H1 (cell line): Measurements from ENCODE around the gene SIK2. TPM values are rescaled to one million over a fixed set of nuclear protein-coding genes. Genes with fewer than 3 reads are reported as not detected.

Experiments used
- CTCF ChIA-PET: fragments of 300-600 bp; sonication (Branson Sonifier 250); formaldehyde crosslinking; loops from one replicate; lab custom pipeline; 2021; ENCODE audit not compliant: partially characterized antibody; lab: Charles Lee
- POLR2A ChIA-PET: fragments of 300-600 bp; sonication (Branson Sonifier 250); formaldehyde crosslinking; loops from one replicate; lab custom pipeline; 2021; ENCODE audit warnings: inconsistent platforms; ENCODE audit not compliant: partially characterized antibody; lab: Charles Lee
- DNase-seq, 2 experiments: peaks; one replicate each; pipeline versions ENCODE4 v3.0.0 to v3.0.0-alpha.2; 2010 to 2022; ENCODE audit warnings: low spot score in 2 of 2, low read depth in 1 of 2, mixed read lengths in 1 of 2
- FAIRE-seq: peaks from 2 replicates; lab custom pipeline; 2011; peaks lifted over from hg19 to GRCh38; lab: Jason Lieb, UNC
- H2AFZ ChIP-seq: 2 replicates; pipeline ENCODE4 v1.8.1; 2012; ENCODE audit warnings: low read length, inconsistent platforms
- H2AK5ac ChIP-seq: 2 replicates; pipeline ENCODE4 v1.6.1; 2013; ENCODE audit warnings: low read depth, low read length
- H2BK120ac ChIP-seq: replicated peaks from 2 replicates; pipeline ENCODE3; 2013; ENCODE audit warnings: low read depth, low read length, inconsistent platforms
- H2BK12ac ChIP-seq: 2 replicates; pipeline ENCODE4 v1.6.1; 2013; ENCODE audit warnings: low read depth, low read length
- H2BK15ac ChIP-seq: 2 replicates; pipeline ENCODE4 v1.6.1; 2013; ENCODE audit warnings: low read length
- H2BK20ac ChIP-seq: 2 replicates; pipeline ENCODE4 v1.6.1; 2013; ENCODE audit warnings: low read length
- H2BK5ac ChIP-seq: 2 replicates; pipeline ENCODE4 v1.6.1; 2013; ENCODE audit warnings: low read depth, low read length
- H3K14ac ChIP-seq: 2 replicates; pipeline ENCODE4 v1.6.1; 2013; ENCODE audit warnings: inconsistent platforms; ENCODE audit not compliant: insufficient read length
- H3K18ac ChIP-seq: 2 replicates; pipeline ENCODE4 v1.6.1; 2013; ENCODE audit warnings: low read length; ENCODE audit errors: extremely low read depth
- H3K23ac ChIP-seq: 2 replicates; pipeline ENCODE4 v1.6.1; 2013; ENCODE audit warnings: inconsistent platforms; ENCODE audit not compliant: insufficient read length
- H3K23me2 ChIP-seq: 2 replicates; pipeline ENCODE4 v1.6.1; 2013; ENCODE audit warnings: low read depth, low read length
- H3K27ac ChIP-seq: 2 replicates; pipeline ENCODE4 v1.6.1; 2011; ENCODE audit warnings: low read depth, low read length, inconsistent platforms
- H3K27me3 ChIP-seq, 4 experiments: replicated peaks in 1 of 4; 1 replicate in 1 of 4; 2 replicates in 3 of 4; pipeline versions ENCODE4 v1.6.1 to v1.8.1; 2011 to 2013; ENCODE audit warnings: low read length in 3 of 4, mild to moderate bottlenecking in 3 of 4, inconsistent platforms in 2 of 4, mixed read lengths in 2 of 4, moderate library complexity in 1 of 4; ENCODE audit not compliant: control insufficient read depth in 3 of 4, insufficient read depth in 3 of 4; ENCODE audit errors: extremely low read depth in 1 of 4
- H3K36me3 ChIP-seq, 4 experiments: 2 replicates each; pipeline versions ENCODE4 v1.6.1 to v1.8.1; 2011 to 2013; ENCODE audit warnings: mild to moderate bottlenecking in 4 of 4, low read length in 3 of 4, moderate library complexity in 2 of 4, control low read depth in 1 of 4, inconsistent platforms in 1 of 4; ENCODE audit not compliant: insufficient read depth in 4 of 4, control insufficient read depth in 2 of 4
- H3K4ac ChIP-seq: replicated peaks from 2 replicates; pipeline ENCODE3; 2013; ENCODE audit warnings: low read length, low read depth, mixed read lengths, inconsistent platforms; ENCODE audit not compliant: insufficient read length
- H3K4me1 ChIP-seq, 4 experiments: replicated peaks in 1 of 4; 1 replicate in 1 of 4; 2 replicates in 3 of 4; pipeline versions ENCODE4 v1.6.1 to v1.8.1; 2011 to 2013; ENCODE audit warnings: low read length in 3 of 4, inconsistent platforms in 2 of 4, mixed read lengths in 1 of 4; ENCODE audit not compliant: insufficient read depth in 4 of 4, control insufficient read depth in 3 of 4
- H3K4me2 ChIP-seq, 2 experiments: 2 replicates each; pipeline versions ENCODE4 v1.6.1 to v1.8.1; 2011 to 2013; ENCODE audit warnings: low read depth in 2 of 2, low read length in 2 of 2, control low read depth in 1 of 2, inconsistent platforms in 1 of 2, mild to moderate bottlenecking in 1 of 2; ENCODE audit not compliant: insufficient read depth in 1 of 2
- H3K4me3 ChIP-seq, 4 experiments: fragments of 200-600, 300-600 bp in 1 of 4; sonication (generic), shearing (Covaris generic), sonication (Bioruptor Twin) in 1 of 4; 2 replicates each; pipeline versions ENCODE4 v1.5.1 to v1.8.1; 2011 to 2016; ENCODE audit warnings: low read length in 4 of 4, low read depth in 3 of 4, control low read depth in 2 of 4, inconsistent platforms in 2 of 4, mild to moderate bottlenecking in 2 of 4, mixed read lengths in 1 of 4, moderate library complexity in 1 of 4; ENCODE audit not compliant: insufficient read depth in 2 of 4; ENCODE audit errors: extremely low read depth in 1 of 4
- H3K56ac ChIP-seq: replicated peaks from 2 replicates; pipeline ENCODE3; 2013; ENCODE audit warnings: low read depth, mild to moderate bottlenecking, mixed read lengths, low read length, inconsistent platforms; ENCODE audit not compliant: insufficient read length
- H3K79me1 ChIP-seq: 2 replicates; pipeline ENCODE4 v1.6.1; 2013; ENCODE audit warnings: low read depth, low read length, control low read depth
- H3K79me2 ChIP-seq, 2 experiments: 2 replicates each; pipeline versions ENCODE4 v1.6.1 to v1.8.1; 2012 to 2013; ENCODE audit warnings: low read length in 2 of 2, mild to moderate bottlenecking in 2 of 2, inconsistent platforms in 1 of 2; ENCODE audit not compliant: insufficient read depth in 2 of 2, control insufficient read depth in 1 of 2
- H3K9ac ChIP-seq, 4 experiments: replicated peaks in 1 of 4; 1 replicate in 1 of 4; 2 replicates in 3 of 4; pipeline versions ENCODE4 v1.6.1 to v1.8.1; 2011 to 2013; ENCODE audit warnings: low read depth in 3 of 4, low read length in 3 of 4, control low read depth in 2 of 4, mild to moderate bottlenecking in 2 of 4, moderate library complexity in 2 of 4, inconsistent platforms in 1 of 4; ENCODE audit errors: extremely low read depth in 1 of 4
- H3K9me3 ChIP-seq, 2 experiments: 2 replicates each; pipeline versions ENCODE4 v1.6.1 to v1.8.1; 2012 to 2013; ENCODE audit warnings: mild to moderate bottlenecking in 2 of 2, moderate library complexity in 2 of 2, control low read depth in 1 of 2, inconsistent platforms in 1 of 2, low read depth in 1 of 2, low read length in 1 of 2, mixed read lengths in 1 of 2; ENCODE audit not compliant: insufficient read depth in 2 of 2
- H4K20me1 ChIP-seq, 2 experiments: replicated peaks in 1 of 2; 2 replicates each; pipeline versions ENCODE3 to v1.8.1; 2011 to 2013; ENCODE audit warnings: inconsistent platforms in 2 of 2, low read length in 2 of 2, mild to moderate bottlenecking in 1 of 2; ENCODE audit not compliant: insufficient read depth in 2 of 2, control insufficient read depth in 1 of 2
- H4K5ac ChIP-seq: 2 replicates; pipeline ENCODE4 v1.6.1; 2013; ENCODE audit warnings: low read length, low read depth, mixed read lengths, inconsistent platforms; ENCODE audit not compliant: insufficient read length
- H4K8ac ChIP-seq: 2 replicates; pipeline ENCODE4 v1.8.0; 2013; ENCODE audit warnings: mild to moderate bottlenecking, moderate library complexity, low read length, inconsistent platforms; ENCODE audit not compliant: insufficient read depth; ENCODE audit errors: extremely low read depth
- H4K91ac ChIP-seq: replicated peaks from 2 replicates; pipeline ENCODE3; 2013; ENCODE audit warnings: low read length, mixed read lengths, inconsistent platforms; ENCODE audit not compliant: insufficient read length
- CBX5 ChIP-seq: fragments of 300-800, 300-1000 bp; sonication (generic); IDR thresholded peaks from 2 replicates; pipeline ENCODE4 v1.7.1; 2016; ENCODE audit warnings: antibody characterized with exemption, low read length, low read depth
- CEBPB ChIP-seq: IDR thresholded peaks from 2 replicates; pipeline ENCODE4 v1.6.1; 2012; ENCODE audit warnings: low read depth, low read length
- CREB1 ChIP-seq: IDR thresholded peaks from 2 replicates; pipeline ENCODE4 v1.6.1; 2012; ENCODE audit warnings: inconsistent platforms
- EZH2 ChIP-seq: fragments of 200-600 bp; sonication (generic); IDR thresholded peaks from 2 replicates; pipeline ENCODE4 v1.7.1; 2012; ENCODE audit warnings: low read depth, mild to moderate bottlenecking, moderate library complexity, low read length, inconsistent platforms; ENCODE audit not compliant: severe bottlenecking
- GTF2F1 ChIP-seq: IDR thresholded peaks from 2 replicates; pipeline ENCODE4 v1.6.1; 2012; ENCODE audit warnings: low read depth, low read length, improper control_type of control experiment, borderline replicate concordance
- HDAC6 ChIP-seq: IDR thresholded peaks from one replicate; pipeline ENCODE4 v1.7.1; 2012; ENCODE audit warnings: low read depth, mild to moderate bottlenecking, inconsistent platforms, low read length, moderate library complexity
- JUN ChIP-seq: IDR thresholded peaks from 2 replicates; pipeline ENCODE4 v1.6.1; 2011; ENCODE audit warnings: low read depth, mild to moderate bottlenecking, improper control_type of control experiment, low read length
- KDM5A ChIP-seq: fragments of 200-600 bp; IDR thresholded peaks from 2 replicates; pipeline ENCODE4 v1.7.1; 2012; ENCODE audit warnings: mild to moderate bottlenecking, low read length, inconsistent platforms, mixed read lengths
- MAFK ChIP-seq: IDR thresholded peaks from 2 replicates; pipeline ENCODE4 v1.6.1; 2012; ENCODE audit warnings: low read depth, mild to moderate bottlenecking, improper control_type of control experiment, low read length
- NANOG ChIP-seq: IDR thresholded peaks from 2 replicates; pipeline ENCODE4 v1.6.1; 2011; ENCODE audit warnings: low read length, low read depth, mild to moderate bottlenecking, inconsistent platforms; ENCODE audit not compliant: insufficient read depth, poor library complexity, severe bottlenecking
- POLR2AphosphoS5 ChIP-seq: IDR thresholded peaks from 2 replicates; pipeline ENCODE4 v1.6.1; 2011; ENCODE audit warnings: low read depth, low read length
- SIRT6 ChIP-seq: IDR thresholded peaks from one replicate; pipeline ENCODE4 v1.7.1; 2012; ENCODE audit warnings: low read length, inconsistent platforms
- SRF ChIP-seq: IDR thresholded peaks from 2 replicates; pipeline ENCODE4 v1.6.1; 2011; ENCODE audit warnings: mild to moderate bottlenecking, low read depth, low read length, moderate library complexity
- TCF12 ChIP-seq: IDR thresholded peaks from 2 replicates; pipeline ENCODE4 v1.6.1; 2011; ENCODE audit warnings: low read depth, mild to moderate bottlenecking, low read length
- YY1 ChIP-seq: IDR thresholded peaks from 2 replicates; pipeline ENCODE4 v1.6.1; 2011; ENCODE audit warnings: low read depth, mild to moderate bottlenecking, low read length
- ZNF274 ChIP-seq: IDR thresholded peaks from 2 replicates; pipeline ENCODE4 v1.7.0; 2012; ENCODE audit warnings: low read length, borderline replicate concordance; ENCODE audit errors: extremely low read depth
- WGBS, 2 experiments: shearing (Covaris generic) in 1 of 2; methylation state at CpG; one replicate each; pipeline versions ENCODE4 v1.1.6 to v1.1.7; 2013 to 2015; ENCODE audit warnings: low lambda C conversion rate in 2 of 2, mixed read lengths in 2 of 2, inconsistent platforms in 1 of 2, low coverage in 1 of 2, missing lambda C conversion rate in 1 of 2; ENCODE audit not compliant: insufficient replicate concordance in 2 of 2, insufficient coverage in 1 of 2, insufficient read length in 1 of 2; ENCODE audit errors: extremely low coverage in 1 of 2, missing lambda C conversion rate in 1 of 2; 5-methylcytosine and 5-hydroxymethylcytosine counted together
- polyA plus RNA-seq, 7 experiments: library from polyadenylated mRNA; depleted of rRNA in 3 of 7; stranded (reverse) in 5 of 7; unstranded in 2 of 7; fragments of >200 nt in 5 of 7; fragments of 200-250 nt in 2 of 7; gene quantifications; 1 replicate in 5 of 7; 2 replicates in 1 of 7; 4 replicates in 1 of 7; pipeline versions ENCODE4 v1.2.1 to v1.2.3, GENCODE V29; 2011 to 2013; ENCODE audit warnings: missing spikeins in 2 of 7, mixed read lengths in 2 of 7
- total RNA-seq: library from RNA; stranded (reverse); fragmentation: NEBNext Ultra II Directional; extraction: Animal tissue kit (Norgen Biotek cat#: 25700); gene quantifications from 2 replicates; pipeline ENCODE4 v1.2.1, GENCODE V29; 2021

SIK2 gene
- total and polyA plus RNA-seq, 2 of the 8 experiments (the other 6 are each of a cell fraction or from before 2014, with no cell fraction given), result 8.8 to 11.2 TPM

DNA sequence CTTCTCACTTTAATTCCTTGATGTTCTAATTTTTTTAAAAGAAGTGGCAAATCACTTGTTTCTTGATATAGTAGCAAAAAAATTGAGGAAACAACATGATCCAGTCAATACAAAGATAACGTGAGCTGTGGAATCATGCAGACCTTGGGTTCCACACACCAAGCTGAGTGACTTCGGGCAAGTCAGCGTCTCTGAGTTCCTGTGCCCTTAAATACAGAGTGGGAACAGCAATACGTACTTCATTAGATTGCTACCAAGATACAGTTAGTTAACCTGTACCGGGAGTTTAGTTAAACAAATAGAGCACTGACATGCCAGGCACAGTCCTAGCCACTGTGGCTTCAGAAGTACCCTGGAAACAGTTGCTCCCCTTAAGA, 105.4 kb downstream of the SIK2 start:
- Histone ChIP-seq H2BK15ac (no peak overlapping the region), H3K27me3 (no peaks in the 10 kb centered on the region), H3K36me3 (peaks cover 0 to 6% (median 3%) of the 10 kb centered on the region in 4 experiments; a peak in 4 of 8 replicates), H2AFZ (no peak overlapping the region), H3K4me1 (no peaks in the 10 kb centered on the region), H3K56ac (no peak overlapping the region), H2BK12ac (no peak overlapping the region), H3K23ac (no peak overlapping the region), H3K27ac (no peak overlapping the region), H3K79me1 (no peaks in the 10 kb centered on the region), H2BK120ac (no peak overlapping the region), H3K9ac (no peak overlapping the region), H3K18ac (no peak overlapping the region), H2AK5ac (no peak overlapping the region), H2BK5ac (no peak overlapping the region), H3K14ac (no peak overlapping the region), H4K5ac (no peak overlapping the region), H2BK20ac (no peak overlapping the region), H3K4me3 (no peak overlapping the region), H3K9me3 (no peaks in the 10 kb centered on the region), H3K23me2 (no peaks in the 10 kb centered on the region), H3K4ac (no peak overlapping the region), H4K20me1 (no peaks in the 10 kb centered on the region), H4K8ac (no peak overlapping the region), H3K4me2 (no peak overlapping the region), H3K79me2 (no peaks in the 10 kb centered on the region), H4K91ac (no peak overlapping the region)
- DNase-seq, result no peak
- ChIA-PET CTCF (interaction anchor here (1.3 kb wide), 1 partner anchor 103 kb away, joined by 3 read pairs; no protein-coding TSS in a partner anchor), POLR2A (no interaction called here)
- FAIRE-seq, result no peak
- TF ChIP-seq JUN, result no peak
- TF ChIP-seq TCF12, result no peak
- no peak for TF ChIP-seq EZH2
- no peak for TF ChIP-seq NANOG
- no peak for TF ChIP-seq CREB1
- TF ChIP-seq GTF2F1, result no peak
- TF ChIP-seq SIRT6, result no peak
- no peak for TF ChIP-seq HDAC6
- TF ChIP-seq ZNF274, result no peak
- TF ChIP-seq MAFK, result no peak
- TF ChIP-seq YY1, result no peak
- no peak for TF ChIP-seq CBX5
- no peak for TF ChIP-seq SRF
- no peak for TF ChIP-seq CEBPB
- TF ChIP-seq POLR2AphosphoS5, result no peak
- no peak for TF ChIP-seq KDM5A
- WGBS, 2 experiments, result 88% methylated on average over 5 of the region's 5 CpGs; no CpG with 5 or more reads in 1 of the 2 experiments
